ENCODE data around the gene GUCA2B. TPM values are rescaled to one million over a fixed set of nuclear protein-coding genes. Genes with fewer than 3 reads are reported as not detected.
A peak's percentile ranks its signal among the peaks of the same experiment; 100 is the strongest.

GUCA2B gene
- total RNA-seq, 1 donor from 2014 or later: not detected

DNA sequence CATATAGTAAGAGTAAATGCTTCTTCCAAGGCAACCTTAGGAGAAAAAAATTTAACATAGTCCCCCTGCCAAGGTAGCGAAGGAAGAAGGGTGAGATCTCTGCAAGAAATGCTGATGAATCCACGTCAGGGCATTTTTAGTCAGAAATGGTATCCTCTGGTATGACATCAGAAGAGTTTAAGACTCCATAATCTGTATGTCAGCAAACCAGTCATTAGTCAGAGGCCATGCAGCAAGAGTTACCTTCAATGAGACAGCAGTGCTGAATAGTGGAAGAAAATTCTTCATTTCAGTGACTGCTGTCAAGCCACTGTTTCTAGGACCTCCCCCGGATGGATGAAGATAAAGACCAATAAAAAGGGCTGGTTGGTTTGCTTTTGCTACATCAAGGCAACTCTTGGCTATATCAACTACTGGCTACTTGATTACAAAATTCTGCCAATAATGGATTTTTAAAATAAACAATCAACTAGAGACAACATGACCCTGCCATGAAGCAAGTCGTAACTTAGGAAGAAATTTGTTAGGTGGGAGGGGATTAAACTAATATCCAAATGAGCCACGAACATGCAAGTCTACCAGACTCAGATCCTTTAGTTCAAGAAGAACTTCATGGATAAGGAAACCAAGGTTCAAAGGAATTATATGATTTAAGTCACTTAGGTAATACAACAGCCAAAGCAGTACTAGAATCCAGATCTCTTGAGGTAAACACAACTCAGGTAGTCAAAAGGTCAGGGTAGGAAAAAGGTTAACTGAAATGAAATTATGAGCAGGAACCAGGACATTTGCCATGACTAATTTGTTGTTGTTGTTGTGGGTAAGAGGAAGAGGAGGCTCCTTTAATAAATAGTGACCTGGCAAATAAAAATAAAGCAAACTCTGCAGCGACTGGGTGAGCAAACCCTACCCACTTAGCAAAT is 37.0 kb downstream of the GUCA2B start:
- Mint-ChIP-seq H3K27ac (ENCODE audit: unreplicated experiment) (no peak overlapping the region), H3K4me1 (peaks cover 4% of the 10 kb centered on the region)

DNA sequence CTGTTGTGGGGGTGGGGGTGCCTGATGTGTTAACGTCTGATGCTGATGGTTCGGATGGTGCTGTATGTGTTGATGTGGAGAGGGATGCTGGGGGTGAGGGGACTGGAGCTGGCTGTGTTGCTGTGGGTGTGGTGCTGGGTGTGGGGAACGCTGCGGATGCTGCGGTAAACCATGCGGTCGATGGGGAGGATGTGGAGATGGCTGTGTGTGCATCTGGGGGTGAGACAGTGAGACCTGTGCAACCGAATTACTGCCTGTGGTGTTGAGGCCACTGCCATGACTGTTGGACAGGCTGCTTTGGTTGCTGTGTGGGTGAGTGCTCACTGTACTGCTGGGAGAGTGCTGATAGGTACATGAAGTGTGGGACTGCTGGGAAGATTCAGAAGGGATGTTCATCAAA is 38.1 kb downstream of the GUCA2B start:
- no peak for DNase-seq (ENCODE audit: low read depth, low spot score)
- no peaks in the 10 kb centered on the region for H3K9me3 Mint-ChIP-seq
- H3K27ac Mint-ChIP-seq (ENCODE audit: unreplicated experiment): no peak overlapping the region
- H3K4me3 Mint-ChIP-seq: no peak overlapping the region
- peaks cover under 1% of the 10 kb centered on the region for H3K4me1 Mint-ChIP-seq
- H3K27me3 Mint-ChIP-seq (ENCODE audit: low read depth): no peaks in the 10 kb centered on the region
- peaks cover 24% of the 10 kb centered on the region for H3K36me3 Mint-ChIP-seq (ENCODE audit: low read depth)
- TF ChIP-seq, protein P1, sequence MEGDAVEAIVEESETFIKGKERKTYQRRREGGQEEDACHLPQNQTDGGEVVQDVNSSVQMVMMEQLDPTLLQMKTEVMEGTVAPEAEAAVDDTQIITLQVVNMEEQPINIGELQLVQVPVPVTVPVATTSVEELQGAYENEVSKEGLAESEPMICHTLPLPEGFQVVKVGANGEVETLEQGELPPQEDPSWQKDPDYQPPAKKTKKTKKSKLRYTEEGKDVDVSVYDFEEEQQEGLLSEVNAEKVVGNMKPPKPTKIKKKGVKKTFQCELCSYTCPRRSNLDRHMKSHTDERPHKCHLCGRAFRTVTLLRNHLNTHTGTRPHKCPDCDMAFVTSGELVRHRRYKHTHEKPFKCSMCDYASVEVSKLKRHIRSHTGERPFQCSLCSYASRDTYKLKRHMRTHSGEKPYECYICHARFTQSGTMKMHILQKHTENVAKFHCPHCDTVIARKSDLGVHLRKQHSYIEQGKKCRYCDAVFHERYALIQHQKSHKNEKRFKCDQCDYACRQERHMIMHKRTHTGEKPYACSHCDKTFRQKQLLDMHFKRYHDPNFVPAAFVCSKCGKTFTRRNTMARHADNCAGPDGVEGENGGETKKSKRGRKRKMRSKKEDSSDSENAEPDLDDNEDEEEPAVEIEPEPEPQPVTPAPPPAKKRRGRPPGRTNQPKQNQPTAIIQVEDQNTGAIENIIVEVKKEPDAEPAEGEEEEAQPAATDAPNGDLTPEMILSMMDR (conservative IDR thresholded peaks at IDR 0.05): no peak

More for the DNA sequence above, 37.0 kb downstream of the GUCA2B start:
- Mint-ChIP-seq H3K36me3 (ENCODE audit: low read depth) (peaks cover 32% of the 10 kb centered on the region), H3K9me3 (no peaks in the 10 kb centered on the region), H3K4me3 (no peak overlapping the region), H3K27me3 (ENCODE audit: low read depth) (no peaks in the 10 kb centered on the region)
- TF ChIP-seq, protein P1 (conservative IDR thresholded peaks at IDR 0.05): no peak
- DNase-seq (ENCODE audit: low read depth, low spot score): no peak

DNA sequence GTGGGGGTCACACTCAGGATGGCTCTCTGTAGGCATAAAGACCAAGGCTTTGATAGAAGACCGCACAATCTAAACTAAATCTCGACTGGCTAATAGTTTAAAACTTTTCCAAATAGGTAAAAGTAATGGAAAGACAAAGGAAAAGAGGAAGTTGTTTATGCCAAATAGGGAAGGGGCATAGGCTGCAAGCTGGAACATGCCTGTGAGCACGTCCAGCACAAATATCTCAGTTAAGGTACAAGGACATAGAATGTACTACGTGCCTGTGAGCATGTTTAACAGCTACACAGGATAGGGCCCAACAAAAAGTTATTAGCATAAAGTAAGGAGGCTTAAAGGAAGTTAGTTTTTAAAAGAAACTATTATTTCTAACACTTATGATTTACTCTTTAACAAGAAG is 38.9 kb downstream of the GUCA2B start:
- no peaks in the 10 kb centered on the region for H3K9me3 Mint-ChIP-seq
- H3K27me3 Mint-ChIP-seq (ENCODE audit: low read depth): no peaks in the 10 kb centered on the region
- H3K36me3 Mint-ChIP-seq (ENCODE audit: low read depth): peaks cover 22% of the 10 kb centered on the region

DNA sequence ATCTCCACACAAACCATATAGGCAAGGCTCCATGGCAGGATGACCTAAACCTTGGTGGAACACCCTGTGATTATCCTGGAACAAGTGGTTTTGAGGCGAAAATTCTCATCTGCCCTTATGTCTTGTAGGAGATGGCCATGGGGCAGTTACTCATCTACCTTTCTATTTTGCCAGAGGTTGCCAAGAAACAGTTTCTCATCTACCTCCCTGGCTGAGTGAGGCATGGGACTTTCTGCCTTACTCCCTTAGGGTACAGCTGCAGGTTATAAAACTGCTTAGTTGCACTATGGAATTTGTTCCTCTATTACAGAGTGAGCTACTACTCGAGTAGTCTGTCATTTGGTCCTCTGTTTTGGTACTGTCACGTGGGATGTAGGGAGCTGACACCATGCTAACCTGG is 42.6 kb downstream of the GUCA2B start:
- Mint-ChIP-seq H3K27ac (ENCODE audit: unreplicated experiment) (no peak overlapping the region), H3K27me3 (ENCODE audit: low read depth) (no peaks in the 10 kb centered on the region), H3K9me3 (no peaks in the 10 kb centered on the region), H3K4me3 (no peak overlapping the region), H3K36me3 (ENCODE audit: low read depth) (peaks cover 24% of the 10 kb centered on the region), H3K4me1 (no peaks in the 10 kb centered on the region)
- no peak for DNase-seq (ENCODE audit: low read depth, low spot score)
- TF ChIP-seq, protein P1 (conservative IDR thresholded peaks at IDR 0.05): no peak

More for the DNA sequence above, 38.9 kb downstream of the GUCA2B start:
- H3K4me1 Mint-ChIP-seq: no peaks in the 10 kb centered on the region
- peak overlapping the region; percentile 82 for H3K27ac Mint-ChIP-seq (ENCODE audit: unreplicated experiment)
- TF ChIP-seq, protein P1 (conservative IDR thresholded peaks at IDR 0.05): no peak
- no peak for DNase-seq (ENCODE audit: low read depth, low spot score)
- no peak overlapping the region for H3K4me3 Mint-ChIP-seq

DNA sequence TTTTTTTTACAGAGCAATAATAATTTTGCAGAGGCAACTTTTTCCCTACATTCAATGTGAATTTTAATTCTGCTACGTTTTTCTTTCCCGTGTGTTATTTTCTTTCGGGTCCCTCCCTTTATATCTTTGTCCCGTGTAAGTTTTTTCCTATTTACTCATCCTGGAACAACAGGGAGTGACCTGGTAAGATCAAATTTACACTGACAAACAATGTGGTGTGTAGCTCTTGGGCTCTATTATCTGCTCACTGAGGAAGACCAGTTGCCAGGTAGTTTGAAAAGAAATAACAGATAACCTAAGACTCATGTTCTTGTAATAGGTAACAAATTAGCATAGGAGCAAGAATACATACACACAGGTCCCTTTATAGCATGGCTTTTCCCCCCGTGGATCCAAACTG is 45.0 kb downstream of the GUCA2B start:
- TF ChIP-seq, protein P1 (conservative IDR thresholded peaks at IDR 0.05): no peak
- Mint-ChIP-seq H3K36me3 (ENCODE audit: low read depth) (peaks cover 32% of the 10 kb centered on the region), H3K4me1 (no peaks in the 10 kb centered on the region), H3K27me3 (ENCODE audit: low read depth) (no peaks in the 10 kb centered on the region), H3K27ac (ENCODE audit: unreplicated experiment) (no peak overlapping the region), H3K4me3 (no peak overlapping the region), H3K9me3 (peaks cover 11% of the 10 kb centered on the region)
- no peak for DNase-seq (ENCODE audit: low read depth, low spot score)
